K562 (cell line): Measurements from ENCODE around the gene KRABD2.
A peak's percentile ranks its signal among the peaks of the same experiment; 100 is the strongest.

Source experiments
- ARID1B ChIP-seq: fragments of 450-650 bp; IDR thresholded peaks from 2 replicates; pipeline ENCODE4 v1.6.1; 2016; ENCODE audit warnings: antibody characterized with exemption, mild to moderate bottlenecking, inconsistent platforms
- CTBP1 ChIP-seq: fragments of 450-650 bp; IDR thresholded peaks from 2 replicates; pipeline ENCODE4 v1.6.1; 2016; ENCODE audit warnings: borderline replicate concordance
- ELF1 ChIP-seq: fragments of 200-800 bp; sonication (Bioruptor generic); IDR thresholded peaks from 2 replicates; pipeline ENCODE4 v1.6.1; 2016; ENCODE audit warnings: missing genetic modification characterization, missing compliant biosample characterization
- FOXP1 ChIP-seq: sonication (generic); formaldehyde crosslinking; IDR thresholded peaks from 2 replicates; pipeline ENCODE4 v1.8.0; 2022; ENCODE audit warnings: mild to moderate bottlenecking, missing genetic modification reagents
- HDAC3 ChIP-seq: fragments of 450-650 bp; IDR thresholded peaks from 2 replicates; pipeline ENCODE4 v1.6.1; 2018; ENCODE audit warnings: borderline replicate concordance, mild to moderate bottlenecking, moderate library complexity; ENCODE audit not compliant: partially characterized antibody
- HDAC8 ChIP-seq: fragments of 450-650 bp; IDR thresholded peaks from 2 replicates; pipeline ENCODE4 v1.6.1; 2016; ENCODE audit warnings: mild to moderate bottlenecking, missing genetic modification characterization, moderate library complexity, missing compliant biosample characterization
- MYC ChIP-seq, 2 experiments: fragments of 250-450 bp in 1 of 2; sonication (Bioruptor Pico) in 1 of 2; IDR thresholded peaks; 2 replicates each; pipeline versions ENCODE4 v1.5.1 to v1.6.1; 2012 to 2021; ENCODE audit warnings: low read depth in 2 of 2, borderline replicate concordance in 1 of 2, improper control_type of control experiment in 1 of 2, low read length in 1 of 2, mild to moderate bottlenecking in 1 of 2, moderate library complexity in 1 of 2
- PHB2 ChIP-seq: fragments of 450-650 bp; IDR thresholded peaks from 2 replicates; pipeline ENCODE4 v1.6.1; 2017; ENCODE audit warnings: low read depth
- PML ChIP-seq: IDR thresholded peaks from 2 replicates; pipeline ENCODE4 v1.6.1; 2012; ENCODE audit warnings: low read length, inconsistent platforms
- RBM25 ChIP-seq: fragments of 200-400 bp; formaldehyde crosslinking; IDR thresholded peaks from 2 replicates; pipeline ENCODE4 v1.6.1; 2018; ENCODE audit warnings: low read length, low read depth, moderate library complexity; ENCODE audit not compliant: severe bottlenecking
- SOX6 ChIP-seq: fragments of 450-650 bp; IDR thresholded peaks from 2 replicates; pipeline ENCODE4 v1.6.1; 2014; ENCODE audit warnings: mild to moderate bottlenecking
- STAT5A ChIP-seq: IDR thresholded peaks from 2 replicates; pipeline ENCODE4 v1.6.1; 2012; ENCODE audit warnings: low read length, inconsistent platforms, borderline replicate concordance
- TAF7 ChIP-seq: fragments of 450-650 bp; IDR thresholded peaks from 2 replicates; pipeline ENCODE4 v1.6.1; 2016; ENCODE audit warnings: missing genetic modification characterization, missing compliant biosample characterization
- TEAD1 ChIP-seq, 2 experiments: fragments of 450-650 bp in 1 of 2; sonication (generic) in 1 of 2; formaldehyde crosslinking; IDR thresholded peaks; 2 replicates each; pipeline versions ENCODE4 v1.4.0 to v1.8.0; 2020 to 2022; ENCODE audit warnings: mild to moderate bottlenecking in 2 of 2, missing genetic modification reagents in 1 of 2
- TEAD2 ChIP-seq: fragments of 450-650 bp; IDR thresholded peaks from 2 replicates; pipeline ENCODE4 v1.6.1; 2016; ENCODE audit warnings: missing genetic modification characterization, control low read depth, missing compliant biosample characterization
- YY1 ChIP-seq, 3 experiments: IDR thresholded peaks; 2 replicates each; pipeline ENCODE4 v1.6.1; 2011; ENCODE audit warnings: low read length in 2 of 3, mild to moderate bottlenecking in 2 of 3, moderate library complexity in 2 of 3, borderline replicate concordance in 1 of 3, control low read depth in 1 of 3, low read depth in 1 of 3; ENCODE audit not compliant: insufficient read depth in 3 of 3, insufficient replicate concordance in 2 of 3, control insufficient read depth in 1 of 3, insufficient read length in 1 of 3; ENCODE audit errors: extremely low read depth in 1 of 3
- ZNF384 ChIP-seq: IDR thresholded peaks from 2 replicates; pipeline ENCODE4 v1.6.1; 2012; ENCODE audit warnings: low read depth, low read length, improper control_type of control experiment
- ZNF766 ChIP-seq: fragments of 200-800 bp; sonication (Bioruptor generic); conservative IDR thresholded peaks from 2 replicates; pipeline ENCODE4 v1.6.1; 2016; ENCODE audit warnings: missing genetic modification characterization, missing compliant biosample characterization
- TF ChIP-seq, protein P1 (sequence below), 2 experiments: fragments of 450-650 bp; IDR thresholded peaks; 2 replicates each; pipeline ENCODE4 v1.6.1; 2018; ENCODE audit warnings: mild to moderate bottlenecking in 2 of 2, low read depth in 1 of 2; ENCODE audit not compliant: partially characterized antibody in 2 of 2
- TF ChIP-seq, protein P2 (sequence below): sonication (generic); formaldehyde crosslinking; IDR thresholded peaks from 2 replicates; pipeline ENCODE4 v1.8.0; 2022; ENCODE audit warnings: mild to moderate bottlenecking, missing genetic modification reagents
- TF ChIP-seq, protein P3 (sequence below): sonication (generic); formaldehyde crosslinking; IDR thresholded peaks from 2 replicates; pipeline ENCODE4 v1.9.0; 2022; ENCODE audit warnings: mild to moderate bottlenecking, missing genetic modification reagents

The KRABD2 gene

DNA sequence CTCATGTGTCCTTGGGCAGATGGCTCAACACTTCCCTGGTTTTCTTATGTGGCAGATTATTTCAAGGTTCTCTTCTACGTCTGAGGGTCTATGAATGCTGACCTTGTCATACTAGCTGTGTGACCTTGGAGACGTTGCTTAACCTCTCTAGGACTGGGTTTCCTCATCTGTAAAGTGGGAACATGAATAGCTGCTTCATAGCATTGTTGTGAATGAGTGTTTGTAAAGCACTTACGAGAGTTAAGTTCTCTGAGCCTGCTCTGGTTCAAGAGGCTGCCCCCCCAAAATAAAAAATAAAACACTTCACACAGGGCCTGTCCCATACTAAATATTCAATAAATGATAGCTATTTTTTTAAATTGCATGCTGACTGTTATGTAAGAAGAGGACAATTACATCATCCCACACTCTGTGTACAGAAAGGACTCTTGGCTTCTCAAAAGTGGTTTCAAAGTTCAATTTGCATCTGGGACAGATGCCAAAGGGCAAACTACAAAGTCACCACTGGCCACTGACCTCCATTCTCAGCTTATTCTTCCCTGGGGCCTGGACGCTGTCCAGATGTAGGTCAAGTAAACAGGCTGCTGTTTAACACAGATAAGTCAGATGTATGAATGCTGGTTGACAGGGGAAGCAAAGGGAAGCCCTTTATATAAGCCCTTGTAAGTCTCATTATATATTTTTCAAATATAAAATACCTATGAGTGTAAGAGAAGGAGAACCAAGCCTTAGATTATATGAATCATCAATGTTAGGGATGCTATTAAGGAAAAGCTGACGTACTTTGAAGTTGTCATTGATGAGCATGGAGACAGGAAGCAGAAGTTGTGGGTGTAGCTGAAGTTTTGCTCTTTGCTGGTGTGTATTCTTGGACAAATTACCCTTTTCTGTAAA is 43.8 kb upstream of the KRABD2 start (continued):
- TF ChIP-seq TEAD2 (no peak), CTBP1 (peak; percentile 54; the same call in 1 of the 2 replicates), ARID1B (peak; percentile 97), PML (peak; percentile 89), ZNF384 (peak; percentile 78), PHB2 (no peak), HDAC8 (tag) (no peak), HDAC3 (peak; percentile 92), STAT5A (peak; percentile 76), FOXP1 (CRISPR knock-in tag) (peak; percentile 64; the same call in 1 of the 2 replicates), ZNF766 (CRISPR knock-in tag) (0 out of 2 replicates have a peak, but pooled peaks have one; percentile 42), RBM25 (peak; percentile 83), TEAD1 (CRISPR knock-in tag; IDR thresholded peaks at IDR 0.05) (no peak), ELF1 (tag) (no peak), SOX6 (peak; percentile 94), TAF7 (tag) (no peak), MYC (IDR thresholded peaks at IDR 0.05; ENCODE audit: low read depth, low read length) (peak; percentile 48), MYC (CRISPR knock-in tag; IDR thresholded peaks at IDR 0.05; ENCODE audit: borderline replicate concordance, low read depth) (no peak), YY1 (IDR thresholded peaks at IDR 0.05; ENCODE audit: borderline replicate concordance in 1 of 3, control insufficient read depth in 1 of 3, extremely low read depth in 1 of 3, insufficient read depth in 3 of 3, insufficient read length in 1 of 3, insufficient replicate concordance in 2 of 3, low read depth in 1 of 3, low read length in 2 of 3) (peak in 1 of 3 experiments; percentile 63)
- TF ChIP-seq, protein P1, sequence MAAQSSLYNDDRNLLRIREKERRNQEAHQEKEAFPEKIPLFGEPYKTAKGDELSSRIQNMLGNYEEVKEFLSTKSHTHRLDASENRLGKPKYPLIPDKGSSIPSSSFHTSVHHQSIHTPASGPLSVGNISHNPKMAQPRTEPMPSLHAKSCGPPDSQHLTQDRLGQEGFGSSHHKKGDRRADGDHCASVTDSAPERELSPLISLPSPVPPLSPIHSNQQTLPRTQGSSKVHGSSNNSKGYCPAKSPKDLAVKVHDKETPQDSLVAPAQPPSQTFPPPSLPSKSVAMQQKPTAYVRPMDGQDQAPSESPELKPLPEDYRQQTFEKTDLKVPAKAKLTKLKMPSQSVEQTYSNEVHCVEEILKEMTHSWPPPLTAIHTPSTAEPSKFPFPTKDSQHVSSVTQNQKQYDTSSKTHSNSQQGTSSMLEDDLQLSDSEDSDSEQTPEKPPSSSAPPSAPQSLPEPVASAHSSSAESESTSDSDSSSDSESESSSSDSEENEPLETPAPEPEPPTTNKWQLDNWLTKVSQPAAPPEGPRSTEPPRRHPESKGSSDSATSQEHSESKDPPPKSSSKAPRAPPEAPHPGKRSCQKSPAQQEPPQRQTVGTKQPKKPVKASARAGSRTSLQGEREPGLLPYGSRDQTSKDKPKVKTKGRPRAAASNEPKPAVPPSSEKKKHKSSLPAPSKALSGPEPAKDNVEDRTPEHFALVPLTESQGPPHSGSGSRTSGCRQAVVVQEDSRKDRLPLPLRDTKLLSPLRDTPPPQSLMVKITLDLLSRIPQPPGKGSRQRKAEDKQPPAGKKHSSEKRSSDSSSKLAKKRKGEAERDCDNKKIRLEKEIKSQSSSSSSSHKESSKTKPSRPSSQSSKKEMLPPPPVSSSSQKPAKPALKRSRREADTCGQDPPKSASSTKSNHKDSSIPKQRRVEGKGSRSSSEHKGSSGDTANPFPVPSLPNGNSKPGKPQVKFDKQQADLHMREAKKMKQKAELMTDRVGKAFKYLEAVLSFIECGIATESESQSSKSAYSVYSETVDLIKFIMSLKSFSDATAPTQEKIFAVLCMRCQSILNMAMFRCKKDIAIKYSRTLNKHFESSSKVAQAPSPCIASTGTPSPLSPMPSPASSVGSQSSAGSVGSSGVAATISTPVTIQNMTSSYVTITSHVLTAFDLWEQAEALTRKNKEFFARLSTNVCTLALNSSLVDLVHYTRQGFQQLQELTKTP (IDR thresholded peaks at IDR 0.05; ENCODE audit: low read depth in 1 of 2, partially characterized antibody in 2 of 2): peak; percentile 13 to 48
- TF ChIP-seq, protein P2, sequence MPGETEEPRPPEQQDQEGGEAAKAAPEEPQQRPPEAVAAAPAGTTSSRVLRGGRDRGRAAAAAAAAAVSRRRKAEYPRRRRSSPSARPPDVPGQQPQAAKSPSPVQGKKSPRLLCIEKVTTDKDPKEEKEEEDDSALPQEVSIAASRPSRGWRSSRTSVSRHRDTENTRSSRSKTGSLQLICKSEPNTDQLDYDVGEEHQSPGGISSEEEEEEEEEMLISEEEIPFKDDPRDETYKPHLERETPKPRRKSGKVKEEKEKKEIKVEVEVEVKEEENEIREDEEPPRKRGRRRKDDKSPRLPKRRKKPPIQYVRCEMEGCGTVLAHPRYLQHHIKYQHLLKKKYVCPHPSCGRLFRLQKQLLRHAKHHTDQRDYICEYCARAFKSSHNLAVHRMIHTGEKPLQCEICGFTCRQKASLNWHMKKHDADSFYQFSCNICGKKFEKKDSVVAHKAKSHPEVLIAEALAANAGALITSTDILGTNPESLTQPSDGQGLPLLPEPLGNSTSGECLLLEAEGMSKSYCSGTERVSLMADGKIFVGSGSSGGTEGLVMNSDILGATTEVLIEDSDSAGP (CRISPR knock-in tag): no peak
- TF ChIP-seq, protein P3, sequence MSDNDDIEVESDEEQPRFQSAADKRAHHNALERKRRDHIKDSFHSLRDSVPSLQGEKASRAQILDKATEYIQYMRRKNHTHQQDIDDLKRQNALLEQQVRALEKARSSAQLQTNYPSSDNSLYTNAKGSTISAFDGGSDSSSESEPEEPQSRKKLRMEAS (CRISPR knock-in tag): no peak
